GM19193 (cell line): ENCODE results near the gene SLC35A4.
A peak's percentile ranks its signal among the peaks of the same experiment; 100 is the strongest.

Experiments used
- POLR2A ChIP-seq: IDR thresholded peaks from 4 replicates; pipeline ENCODE4 v1.6.1; 2011; ENCODE audit not compliant: insufficient read depth, insufficient read length; ENCODE audit errors: extremely low read depth

SLC35A4 gene

DNA sequence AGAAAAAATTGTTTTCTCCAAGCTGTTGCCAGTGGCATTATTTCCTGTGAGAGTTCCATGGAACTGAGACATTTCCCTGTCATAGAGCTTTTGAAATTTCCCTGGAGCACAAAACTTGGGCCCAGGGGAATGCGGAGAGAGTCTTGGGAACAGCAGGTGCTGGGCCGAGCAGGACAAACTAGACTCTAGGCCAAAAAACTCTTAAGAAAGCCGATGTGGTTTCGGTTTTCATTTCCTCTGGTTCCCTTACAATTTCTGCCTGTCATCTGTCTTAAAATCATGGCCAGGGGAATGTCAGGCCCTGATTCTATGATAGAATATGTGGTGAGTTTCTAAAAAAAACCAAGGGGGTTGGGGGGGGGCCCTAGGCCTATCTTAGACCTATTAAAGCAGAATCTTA is 4.6 kb downstream of the SLC35A4 start:
- TF ChIP-seq POLR2A = peak; percentile 3

DNA sequence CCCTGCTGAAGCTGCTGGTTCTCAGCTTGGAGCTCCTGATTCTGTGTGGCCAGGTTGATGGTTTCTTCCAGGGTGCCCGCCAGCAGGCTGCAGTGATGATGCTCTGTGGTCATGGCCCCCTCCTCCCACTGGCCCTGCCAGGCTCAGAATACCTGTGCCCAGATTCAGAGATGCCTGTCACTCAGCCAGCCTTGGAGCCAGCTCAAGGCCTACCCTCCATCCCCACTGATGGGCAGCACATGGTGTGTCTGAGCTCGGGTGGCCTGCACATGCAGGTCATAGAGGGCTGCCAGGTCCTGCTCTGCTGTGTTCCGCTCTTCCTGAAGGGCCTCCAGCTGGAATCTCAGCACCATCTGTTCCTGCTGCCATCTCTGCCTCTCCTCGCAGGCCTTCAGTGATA is 5.4 kb downstream of the SLC35A4 start:
- TF ChIP-seq POLR2A = no peak

DNA sequence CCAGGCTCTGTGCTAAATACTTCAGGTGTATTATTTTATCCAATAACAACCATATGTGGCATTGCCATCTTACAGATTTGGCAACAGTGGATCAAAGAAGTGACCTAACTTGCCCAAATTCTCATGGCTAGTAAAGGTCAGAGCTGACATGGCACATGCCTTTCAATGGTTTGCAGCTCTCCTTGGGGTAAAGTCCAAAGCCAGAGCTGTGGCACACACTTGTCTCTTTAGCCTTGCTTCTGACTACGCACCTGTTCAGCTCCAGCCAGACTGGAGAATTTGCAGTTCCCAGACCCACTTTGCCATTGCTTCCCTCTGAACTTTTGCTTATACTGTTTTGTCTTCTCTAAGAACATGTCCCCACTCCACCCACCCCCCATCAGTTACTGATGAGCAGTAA is 5.9 kb downstream of the SLC35A4 start:
- TF ChIP-seq POLR2A = no peak

DNA sequence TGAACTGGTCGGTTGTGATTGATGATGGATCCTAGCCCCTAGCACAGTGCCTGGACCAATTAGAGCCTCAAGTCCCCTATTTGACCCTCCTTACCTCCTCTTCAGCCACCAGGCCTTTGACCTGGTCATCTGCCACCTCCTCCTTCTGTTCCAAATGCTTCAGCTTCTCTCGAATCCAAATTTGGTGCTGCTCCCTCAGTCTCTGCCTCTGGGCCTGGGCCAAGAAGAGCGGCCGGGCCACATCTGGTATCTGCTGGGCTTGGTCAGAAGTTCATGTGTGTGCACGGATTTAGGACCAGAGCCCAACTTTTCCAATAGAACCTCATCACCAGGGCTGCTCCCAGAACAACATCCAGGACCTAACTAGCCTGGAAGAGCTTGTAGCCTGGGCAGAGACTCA is 6.5 kb downstream of the SLC35A4 start:
- no peak for TF ChIP-seq POLR2A

DNA sequence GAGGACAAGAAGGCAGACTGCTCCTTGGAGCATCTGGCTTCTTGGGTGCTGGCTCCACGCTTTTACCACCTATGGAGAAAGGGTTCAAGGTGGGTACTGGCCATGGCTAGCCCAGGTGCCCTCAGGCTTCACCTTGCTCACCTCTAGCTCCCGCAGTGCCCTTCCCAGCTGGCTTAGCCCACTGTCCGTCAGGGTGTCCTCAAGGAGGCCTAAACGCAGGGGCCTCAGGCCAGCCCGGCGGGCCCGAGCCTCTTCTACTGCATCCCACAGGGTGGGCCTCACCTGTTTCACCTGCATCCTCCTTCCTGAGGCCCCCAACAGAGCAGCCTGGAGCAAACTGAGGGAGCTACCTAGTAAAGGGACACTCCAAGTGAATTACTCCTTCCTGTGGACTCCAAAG is 9.1 kb downstream of the SLC35A4 start:
- TF ChIP-seq POLR2A = no peak

DNA sequence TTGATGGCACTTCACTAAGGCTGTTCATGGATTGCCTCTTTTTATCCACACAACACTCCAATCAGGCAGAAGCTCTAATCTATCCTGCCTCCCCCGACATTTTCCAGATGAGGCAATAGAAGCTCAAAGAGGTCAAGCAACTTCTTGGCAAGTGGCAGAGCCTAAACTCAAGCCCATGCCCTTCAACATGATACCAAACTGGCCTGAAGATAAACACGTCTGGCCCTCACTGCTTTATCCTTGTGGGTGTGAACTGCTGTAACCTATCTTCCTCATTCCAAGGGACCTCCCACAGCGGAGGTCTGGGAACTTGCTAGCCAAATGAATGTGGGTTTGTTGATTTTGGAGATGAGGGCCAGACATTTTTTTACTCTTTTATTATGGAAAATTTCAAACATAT is 9.5 kb downstream of the SLC35A4 start:
- no peak for TF ChIP-seq POLR2A

DNA sequence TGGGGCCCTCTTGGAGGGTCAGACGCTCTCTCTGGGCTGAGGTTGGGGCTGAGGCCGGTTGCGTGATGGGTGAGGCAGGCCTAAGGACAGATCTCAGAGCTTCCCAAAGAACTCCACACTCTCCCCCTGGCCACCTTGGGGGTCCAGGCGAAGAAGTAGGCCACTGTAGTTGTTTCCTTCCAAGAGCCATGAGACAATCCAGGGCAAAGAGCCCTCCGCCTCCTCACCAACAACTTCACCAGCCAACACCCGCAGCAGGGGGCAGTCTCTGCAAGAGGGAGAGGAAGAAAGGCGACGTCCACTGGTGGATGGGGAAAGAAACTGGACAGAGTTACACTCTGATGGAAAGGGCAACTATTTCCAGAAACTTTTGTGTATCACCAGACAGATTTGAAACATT is 10.7 kb downstream of the SLC35A4 start:
- no peak for TF ChIP-seq POLR2A

DNA sequence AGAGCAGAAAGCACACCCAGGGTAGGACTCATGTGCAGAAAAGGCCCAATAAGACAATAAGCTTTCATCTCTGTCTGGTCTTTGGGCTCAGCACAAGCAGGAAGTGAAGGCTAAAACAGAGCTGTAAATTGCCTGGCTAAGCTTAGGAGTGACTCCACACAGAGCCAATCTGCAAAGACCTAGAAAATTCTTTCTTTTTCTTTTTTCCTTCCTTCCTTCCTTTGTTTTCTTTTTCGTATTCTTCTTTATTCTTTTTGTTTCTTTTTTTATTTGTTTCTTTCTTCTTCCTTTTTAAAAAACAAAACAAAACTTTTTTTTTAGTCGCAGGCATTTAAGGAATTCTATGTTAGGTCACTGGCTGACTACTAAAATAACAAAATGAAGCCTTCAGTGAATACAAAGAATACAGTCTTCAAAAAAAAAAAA is 12.2 kb downstream of the SLC35A4 start:
- TF ChIP-seq POLR2A = no peak

DNA sequence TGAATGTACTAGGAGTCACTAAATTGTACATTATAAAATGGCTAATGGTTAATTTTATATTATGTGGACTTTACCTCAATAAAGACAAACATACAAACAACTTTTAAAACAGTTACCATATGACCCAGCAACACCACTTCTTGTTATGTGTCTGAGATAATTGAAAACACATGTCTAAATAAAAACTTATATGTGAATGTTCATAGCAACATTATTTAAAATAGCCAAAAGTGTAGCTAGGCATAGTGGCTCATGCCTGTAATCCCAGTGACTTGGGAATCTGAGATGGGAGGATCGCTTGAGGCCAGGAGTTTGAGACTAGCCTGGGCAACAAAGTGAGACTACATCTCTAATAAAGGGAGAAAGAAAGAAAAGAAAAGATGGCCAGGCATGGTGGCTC is 22.9 kb downstream of the SLC35A4 start:
- TF ChIP-seq POLR2A = no peak

DNA sequence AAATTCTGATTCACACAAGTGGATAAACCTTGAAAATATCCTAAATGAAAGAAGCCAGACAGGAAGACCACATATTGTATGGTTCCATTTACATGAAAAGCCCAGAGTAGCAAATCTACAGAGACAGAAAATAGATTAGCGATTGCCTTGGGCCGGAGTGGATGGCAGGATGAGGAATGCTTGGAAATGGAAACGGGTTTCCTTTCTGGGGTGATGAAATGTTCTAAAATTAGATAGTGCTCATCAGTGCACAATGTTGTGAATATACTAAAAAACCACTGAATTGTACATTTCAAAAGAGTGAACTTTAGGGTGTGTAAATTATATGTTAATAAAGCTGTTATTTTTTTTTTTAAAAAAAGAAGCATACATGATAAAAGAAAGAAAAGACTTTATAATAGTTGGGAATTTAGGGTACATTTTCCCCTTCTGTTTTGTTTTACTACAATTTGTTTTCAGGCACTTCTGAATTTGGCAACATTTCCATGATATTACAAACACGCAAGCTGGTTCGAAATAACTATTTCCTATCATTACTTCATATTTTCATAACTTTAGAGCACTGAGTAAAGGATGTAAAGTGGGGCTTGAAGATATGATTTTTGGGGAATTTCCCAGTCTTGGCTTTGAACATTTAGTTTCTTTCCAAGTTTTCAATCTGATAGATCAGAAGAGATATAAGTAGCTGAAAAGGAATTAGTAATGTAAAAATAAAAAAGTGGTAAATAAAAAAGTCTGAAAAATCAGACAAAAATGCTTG is 23.9 kb downstream of the SLC35A4 start:
- TF ChIP-seq POLR2A = no peak

DNA sequence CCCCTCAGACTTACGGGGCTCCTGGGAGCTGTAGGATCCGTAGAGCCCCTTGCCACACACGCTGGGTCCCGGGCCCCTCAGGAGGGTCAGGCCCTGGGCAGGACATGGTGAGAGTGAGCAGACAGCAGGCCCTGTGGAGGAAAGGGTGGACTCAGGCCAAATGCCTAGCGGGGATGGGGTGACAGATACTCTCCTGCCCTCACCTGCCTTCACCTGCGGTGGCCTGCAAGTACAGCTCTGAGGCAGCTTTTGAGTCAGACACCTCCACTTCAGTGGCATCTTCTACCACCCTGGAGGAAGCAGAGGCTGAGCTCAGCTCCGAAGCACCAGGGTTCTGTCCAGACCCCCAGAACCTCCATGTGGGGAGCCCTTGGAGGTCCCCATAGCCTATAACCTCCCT is 26.2 kb downstream of the SLC35A4 start:
- TF ChIP-seq POLR2A = no peak

DNA sequence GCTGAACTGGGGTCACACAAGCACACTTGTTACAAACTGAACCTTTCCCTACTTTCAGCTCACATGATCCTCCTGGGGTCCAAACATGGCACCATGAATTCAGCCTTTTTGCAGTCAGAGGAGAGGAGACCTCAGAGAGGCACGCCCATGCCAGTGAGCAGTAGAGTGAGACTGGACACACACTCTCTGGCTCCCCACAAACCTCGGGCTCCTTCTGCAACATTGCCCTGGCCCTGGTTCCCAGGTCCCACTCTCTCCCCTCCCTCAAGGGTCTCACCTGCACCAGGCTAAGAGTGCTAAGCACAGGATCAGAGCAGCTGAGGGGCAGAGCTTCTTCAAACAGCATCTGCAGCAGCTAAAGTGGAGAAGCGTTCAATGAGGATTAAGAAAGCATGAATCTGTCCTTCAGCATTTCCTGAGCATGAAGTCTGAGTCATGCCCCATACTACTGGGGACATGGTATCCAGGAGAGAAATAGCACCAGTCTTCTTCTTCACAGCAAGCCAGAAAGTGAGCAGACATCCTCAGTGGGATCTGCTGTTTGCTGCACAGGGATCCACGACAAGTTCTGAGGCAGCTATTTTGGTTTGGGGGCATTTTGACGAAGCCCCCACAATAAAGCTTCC is 27.2 kb downstream of the SLC35A4 start:
- TF ChIP-seq POLR2A = no peak

DNA sequence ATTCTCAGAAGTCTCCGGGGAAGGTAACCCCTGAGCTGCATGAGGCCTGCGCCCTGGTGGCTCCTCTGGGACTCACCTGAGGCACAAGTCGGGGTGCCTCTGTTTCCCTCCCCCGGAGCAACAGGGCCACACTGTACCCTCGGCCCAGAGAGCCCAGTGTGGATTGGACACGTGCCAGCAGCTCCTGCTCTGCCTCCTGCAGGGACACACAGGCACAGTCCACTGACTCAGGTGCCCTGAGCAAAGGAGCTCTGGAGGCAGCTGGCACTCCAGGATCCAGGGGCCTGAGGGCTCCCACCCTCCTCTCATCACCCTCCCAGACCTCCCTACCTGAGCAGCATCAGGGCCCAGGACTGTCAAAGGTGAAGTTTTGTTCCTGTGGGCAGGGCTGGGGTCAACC is 29.5 kb downstream of the SLC35A4 start:
- TF ChIP-seq POLR2A = no peak

DNA sequence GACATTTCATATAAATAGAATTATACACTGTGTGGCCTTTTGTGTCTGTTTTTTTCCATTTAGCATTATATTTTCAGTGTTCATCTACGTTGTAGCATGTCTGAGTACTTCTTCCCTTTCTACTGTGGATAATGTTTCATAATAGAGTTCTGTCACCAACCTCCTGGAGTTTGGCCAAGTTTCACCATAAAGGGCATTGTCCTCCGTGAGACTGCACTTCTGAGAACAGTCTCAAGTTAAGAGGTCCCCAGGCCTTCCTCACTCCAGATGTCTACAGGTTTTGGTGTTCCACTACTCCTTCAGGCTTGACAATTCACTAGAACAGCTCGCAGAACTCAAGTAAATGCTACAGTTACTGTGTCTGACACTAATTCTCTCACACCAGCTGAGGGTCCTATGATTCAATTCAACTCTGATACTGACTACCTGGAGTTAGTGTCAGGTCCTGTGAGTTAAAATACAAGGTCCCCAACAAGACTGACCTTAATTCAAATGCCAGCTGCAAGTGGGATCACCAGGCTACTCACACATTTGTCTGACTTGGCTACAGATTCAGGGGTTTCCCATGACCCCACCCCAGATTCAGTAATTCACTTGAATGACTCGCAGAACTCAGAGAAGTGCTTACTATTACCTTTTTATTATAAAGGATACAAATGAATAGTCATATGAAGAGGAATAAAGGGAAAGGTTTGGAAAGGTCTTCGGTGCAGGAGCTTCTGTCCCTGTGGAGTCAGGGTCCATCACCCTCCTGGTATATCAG is 31.1 kb downstream of the SLC35A4 start:
- TF ChIP-seq POLR2A = no peak

DNA sequence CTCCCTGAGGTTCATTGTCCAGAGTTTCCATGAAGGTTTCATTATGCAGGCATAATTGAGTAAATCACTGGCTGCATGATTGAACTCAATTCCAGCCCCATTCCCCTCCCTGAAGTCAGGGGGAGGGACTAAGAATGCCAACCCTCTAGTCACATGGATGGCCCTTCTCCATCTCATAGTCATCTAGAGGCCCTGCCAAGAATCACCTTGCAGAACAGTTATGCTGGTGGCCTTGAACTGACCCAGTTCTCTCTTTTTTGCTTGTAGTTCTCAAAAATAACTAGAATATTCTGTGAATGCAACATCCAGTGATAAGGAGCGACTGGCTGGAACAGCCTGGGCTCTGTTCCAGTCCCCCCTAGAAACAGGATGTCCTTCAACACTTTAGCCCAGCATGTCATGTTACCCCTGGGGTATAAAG is 31.7 kb downstream of the SLC35A4 start:
- no peak for TF ChIP-seq POLR2A

DNA sequence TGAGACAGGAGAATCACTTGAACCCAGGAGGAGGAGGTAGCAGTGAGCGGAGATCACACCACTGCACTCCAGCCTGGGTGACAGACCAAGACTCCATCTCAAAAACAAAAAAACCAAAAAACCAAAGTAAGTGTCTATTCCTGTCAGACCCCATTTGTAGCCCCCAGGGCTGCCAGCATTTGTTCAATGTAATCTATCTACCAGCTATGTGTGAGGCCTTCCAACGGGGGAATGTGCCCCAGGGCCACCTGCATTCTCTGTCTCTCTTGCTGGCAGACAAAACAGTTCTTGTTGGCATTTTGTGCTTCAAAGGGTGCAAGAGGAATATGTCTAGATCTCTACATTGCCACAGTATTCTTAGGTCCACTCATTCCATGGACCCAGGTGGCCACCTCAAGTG is 34.2 kb downstream of the SLC35A4 start:
- no peak for TF ChIP-seq POLR2A
